Type B pancreatic cell (in vitro differentiated cells): ENCODE data around the gene IGSF3. TPM values are rescaled to one million over a fixed set of nuclear protein-coding genes. Genes with fewer than 3 reads are reported as not detected.
A peak's percentile ranks its signal among the peaks of the same experiment; 100 is the strongest.
"Not testable (repeated sequence)": the region's sequence is repeated elsewhere in the genome, so short reads cannot be mapped to it uniquely, and the experiment has no call there.

ENCODE experiments used
- DNase-seq: peaks from one replicate; pipeline ENCODE4 v3.0.0; 2021; ENCODE audit warnings: mixed read lengths; ENCODE audit not compliant: unreplicated experiment; ENCODE audit errors: extremely low spot score
- H3K27ac Mint-ChIP-seq: 2 replicates; pipeline ENCODE4 v1.8.0; 2021; ENCODE audit warnings: mild to moderate bottlenecking, mixed read lengths
- H3K27me3 Mint-ChIP-seq: 2 replicates; pipeline ENCODE4 v1.8.0; 2021; ENCODE audit warnings: mixed read lengths
- H3K36me3 Mint-ChIP-seq: 2 replicates; pipeline ENCODE4 v1.8.0; 2021; ENCODE audit warnings: mixed read lengths
- H3K4me1 Mint-ChIP-seq: one replicate; pipeline ENCODE4 v1.8.0; 2021; ENCODE audit warnings: mixed read lengths; ENCODE audit not compliant: unreplicated experiment
- H3K4me3 Mint-ChIP-seq: 2 replicates; pipeline ENCODE4 v1.8.0; 2021; ENCODE audit warnings: mild to moderate bottlenecking, mixed read lengths
- H3K9me3 Mint-ChIP-seq: 2 replicates; pipeline ENCODE4 v1.8.0; 2021; ENCODE audit warnings: mixed read lengths
- total RNA-seq: library from RNA; stranded (reverse); gene quantifications from 2 replicates; pipeline ENCODE4 v1.2.1, GENCODE V29; 2021; ENCODE audit warnings: low replicate concordance
- TF ChIP-seq, protein P1 (sequence below): fragments of 200-600 bp; sonication (generic); conservative IDR thresholded peaks from 2 replicates; pipeline ENCODE4 v1.5.0; 2021; ENCODE audit warnings: antibody characterized with exemption, mild to moderate bottlenecking

Gene IGSF3
- total RNA-seq, 1 donor from 2014 or later = 42.9 TPM

DNA sequence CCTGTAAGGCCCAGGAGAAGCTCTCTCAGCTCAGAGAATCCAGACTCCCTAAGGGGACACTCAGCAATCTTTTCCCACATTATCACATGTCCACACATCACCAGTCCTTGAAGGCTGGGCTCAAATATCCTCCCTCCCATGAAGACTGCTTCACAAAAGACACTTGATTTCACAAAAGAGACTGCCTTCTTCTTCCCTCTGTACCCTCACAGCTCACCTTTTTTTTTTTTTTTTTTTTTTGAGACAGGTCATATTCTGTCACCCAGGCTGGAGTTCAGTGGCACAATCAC lies 98.2 kb downstream of the IGSF3 start:
- Mint-ChIP-seq H3K27me3 (peaks cover 11% of the 10 kb centered on the region), H3K4me1 (peaks cover 18% of the 10 kb centered on the region), H3K27ac (peak overlapping the region; percentile 40), H3K36me3 (peaks cover 7% of the 10 kb centered on the region), H3K4me3 (peak overlapping the region; percentile 90), H3K9me3 (no peaks in the 10 kb centered on the region)
- TF ChIP-seq, protein P1, sequence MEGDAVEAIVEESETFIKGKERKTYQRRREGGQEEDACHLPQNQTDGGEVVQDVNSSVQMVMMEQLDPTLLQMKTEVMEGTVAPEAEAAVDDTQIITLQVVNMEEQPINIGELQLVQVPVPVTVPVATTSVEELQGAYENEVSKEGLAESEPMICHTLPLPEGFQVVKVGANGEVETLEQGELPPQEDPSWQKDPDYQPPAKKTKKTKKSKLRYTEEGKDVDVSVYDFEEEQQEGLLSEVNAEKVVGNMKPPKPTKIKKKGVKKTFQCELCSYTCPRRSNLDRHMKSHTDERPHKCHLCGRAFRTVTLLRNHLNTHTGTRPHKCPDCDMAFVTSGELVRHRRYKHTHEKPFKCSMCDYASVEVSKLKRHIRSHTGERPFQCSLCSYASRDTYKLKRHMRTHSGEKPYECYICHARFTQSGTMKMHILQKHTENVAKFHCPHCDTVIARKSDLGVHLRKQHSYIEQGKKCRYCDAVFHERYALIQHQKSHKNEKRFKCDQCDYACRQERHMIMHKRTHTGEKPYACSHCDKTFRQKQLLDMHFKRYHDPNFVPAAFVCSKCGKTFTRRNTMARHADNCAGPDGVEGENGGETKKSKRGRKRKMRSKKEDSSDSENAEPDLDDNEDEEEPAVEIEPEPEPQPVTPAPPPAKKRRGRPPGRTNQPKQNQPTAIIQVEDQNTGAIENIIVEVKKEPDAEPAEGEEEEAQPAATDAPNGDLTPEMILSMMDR = no peak
- DNase-seq = no peak

DNA sequence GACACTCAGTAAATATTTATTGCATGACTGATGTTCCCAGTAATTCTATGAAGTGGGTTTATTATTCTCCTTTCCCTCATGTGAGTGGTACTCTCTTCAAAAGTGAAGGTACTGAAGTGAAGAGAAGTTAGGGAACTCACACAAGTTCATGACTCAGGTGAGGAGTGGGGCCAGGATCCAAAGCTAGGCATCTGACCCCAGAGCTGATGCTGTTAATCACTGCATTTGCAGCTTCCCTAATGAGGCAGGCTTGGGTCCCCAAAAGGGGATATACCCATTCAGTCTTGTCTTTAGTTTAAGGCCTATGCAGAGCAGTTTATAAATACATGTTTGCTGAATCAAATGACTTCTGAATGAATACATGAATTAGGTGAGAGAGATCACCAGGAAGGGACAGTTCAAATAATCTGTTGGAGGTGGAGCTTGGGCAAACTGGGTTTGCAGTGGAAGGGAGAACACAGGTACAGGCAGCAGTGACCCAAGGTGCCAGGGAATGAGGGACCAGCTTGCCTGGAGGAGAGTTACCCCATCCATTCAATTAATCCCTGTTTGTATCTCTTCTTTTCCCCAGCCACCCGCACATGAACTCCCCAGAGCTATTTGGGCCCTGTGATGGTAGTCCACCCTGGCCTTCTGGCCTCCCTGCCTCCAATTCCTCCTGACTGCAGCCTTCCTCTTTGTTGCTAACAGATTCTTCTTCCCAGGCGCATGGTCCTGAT lies 98.7 kb downstream of the IGSF3 start:
- peak overlapping the region; percentile 40 for H3K27ac Mint-ChIP-seq
- peaks cover 18% of the 10 kb centered on the region for H3K4me1 Mint-ChIP-seq
- no peak for DNase-seq
- H3K4me3 Mint-ChIP-seq = peak overlapping the region; percentile 90
- TF ChIP-seq, protein P1 = no peak
- H3K9me3 Mint-ChIP-seq = no peaks in the 10 kb centered on the region
- H3K27me3 Mint-ChIP-seq = peaks cover 11% of the 10 kb centered on the region
- peaks cover 9% of the 10 kb centered on the region for H3K36me3 Mint-ChIP-seq

DNA sequence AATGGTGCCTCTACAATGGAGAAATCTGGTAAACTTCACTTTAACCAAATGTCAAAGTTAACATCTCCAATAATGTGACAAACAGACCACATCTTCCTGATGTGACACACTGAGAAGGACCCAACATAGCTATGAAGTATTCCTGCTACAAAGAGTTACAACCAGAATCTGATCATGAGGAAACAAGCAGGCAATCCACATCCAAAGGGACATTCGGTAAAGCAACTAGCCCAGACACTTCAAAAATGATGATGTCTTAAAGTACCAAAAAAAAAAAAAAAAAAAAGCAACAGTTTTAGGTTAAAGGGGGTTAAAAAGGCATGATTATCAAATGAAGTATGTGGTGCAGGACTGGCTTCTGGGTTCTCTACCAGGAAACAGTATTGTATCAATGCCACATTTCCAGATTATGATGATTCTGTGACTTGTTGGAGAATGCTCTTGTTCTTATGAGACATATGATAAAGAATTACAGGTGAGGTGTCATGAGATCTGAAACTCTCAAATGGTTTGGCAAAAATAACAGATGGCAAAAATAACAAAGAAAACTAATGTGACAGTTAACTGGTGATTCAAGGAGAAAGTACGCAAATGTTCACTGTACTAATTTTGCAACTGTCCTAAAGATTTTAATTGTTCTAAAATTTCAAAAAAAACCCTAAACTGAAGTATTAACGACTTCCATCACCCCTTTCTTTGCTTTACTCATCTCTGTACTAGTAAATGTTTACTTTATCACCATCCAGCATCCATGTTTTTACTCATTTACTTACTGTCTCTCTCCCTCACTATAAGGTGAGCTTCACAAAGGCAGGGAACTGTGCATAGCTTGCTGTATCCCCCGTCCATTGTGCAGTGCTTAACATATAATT lies 99.5 kb downstream of the IGSF3 start:
- Mint-ChIP-seq H3K4me1 (peaks cover 18% of the 10 kb centered on the region), H3K36me3 (peaks cover 9% of the 10 kb centered on the region), H3K9me3 (no peaks in the 10 kb centered on the region), H3K27ac (no peak overlapping the region), H3K4me3 (peak overlapping the region; percentile 90), H3K27me3 (peaks cover 10% of the 10 kb centered on the region)
- no peak for DNase-seq
- TF ChIP-seq, protein P1 = no peak

DNA sequence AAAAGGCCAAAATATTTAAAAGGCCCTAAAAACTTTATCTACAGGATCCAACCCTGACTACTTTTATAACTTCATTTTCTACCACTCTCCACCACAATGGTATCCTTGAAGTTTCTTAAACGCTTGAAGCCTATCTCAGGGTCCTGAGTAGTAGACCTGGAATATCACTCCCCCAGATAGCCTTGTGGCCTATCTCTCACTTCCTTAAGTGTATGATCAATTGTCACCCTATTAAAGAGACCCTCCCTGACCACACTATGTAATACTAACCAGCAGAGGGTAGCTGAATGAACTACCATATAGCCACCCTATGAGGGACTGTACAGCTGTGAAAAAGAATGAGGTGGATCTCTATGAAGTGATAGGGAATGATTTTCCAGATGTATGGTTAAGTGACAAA lies 102.3 kb downstream of the IGSF3 start:
- H3K9me3 Mint-ChIP-seq = no peaks in the 10 kb centered on the region
- TF ChIP-seq, protein P1 = no peak
- H3K4me1 Mint-ChIP-seq = peaks cover 6% of the 10 kb centered on the region
- DNase-seq = no peak
- peaks cover 17% of the 10 kb centered on the region for H3K36me3 Mint-ChIP-seq
- no peaks in the 10 kb centered on the region for H3K27me3 Mint-ChIP-seq
- no peak overlapping the region for H3K4me3 Mint-ChIP-seq
- H3K27ac Mint-ChIP-seq = no peak overlapping the region

DNA sequence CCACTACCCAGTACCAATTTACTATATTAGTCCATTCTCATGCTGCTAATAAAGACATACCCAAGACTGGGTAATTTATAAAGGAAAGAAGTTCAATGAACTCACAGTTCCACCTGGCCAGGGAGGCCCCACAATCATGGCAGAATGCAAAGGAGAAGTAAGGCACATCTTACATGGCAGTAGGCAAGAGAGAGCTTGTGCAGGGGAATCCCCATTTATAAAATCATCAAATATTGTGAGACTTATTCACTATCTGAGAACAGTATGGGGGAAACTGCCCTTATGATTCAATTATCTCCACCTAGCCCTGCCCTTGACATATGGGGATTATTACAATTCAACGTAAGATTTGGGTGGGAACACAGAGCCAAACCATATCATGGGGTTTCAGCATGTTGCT lies 103.1 kb downstream of the IGSF3 start:
- DNase-seq = no peak
- no peak overlapping the region for H3K4me3 Mint-ChIP-seq
- H3K4me1 Mint-ChIP-seq = no peaks in the 10 kb centered on the region
- H3K9me3 Mint-ChIP-seq = no peaks in the 10 kb centered on the region
- no peaks in the 10 kb centered on the region for H3K27me3 Mint-ChIP-seq
- peaks cover 17% of the 10 kb centered on the region for H3K36me3 Mint-ChIP-seq
- TF ChIP-seq, protein P1 = no peak
- H3K27ac Mint-ChIP-seq = no peak overlapping the region

DNA sequence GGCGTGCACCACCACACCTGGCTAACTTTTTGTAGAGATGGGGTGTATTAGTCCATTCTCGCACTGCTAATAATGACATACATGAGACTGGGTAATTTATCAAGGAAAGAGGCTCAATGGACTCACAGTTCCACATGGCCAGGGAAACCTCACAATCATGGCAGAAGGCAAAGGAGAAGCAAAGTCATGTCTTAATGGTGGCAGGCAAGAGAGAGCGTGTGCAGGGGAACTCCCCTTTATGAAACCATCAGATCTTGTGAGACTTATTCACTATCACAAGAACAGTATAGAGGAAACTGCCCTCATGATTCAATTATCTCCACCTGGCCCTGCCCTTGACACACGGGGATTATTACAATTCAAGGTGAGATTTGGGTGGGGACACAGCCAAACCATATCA lies 105.1 kb downstream of the IGSF3 start:
- H3K9me3 Mint-ChIP-seq, H3K4me3 Mint-ChIP-seq, H3K4me1 Mint-ChIP-seq: not testable (repeated sequence)

More for the DNA sequence above, 105.1 kb downstream of the IGSF3 start:
- peaks cover 17% of the 10 kb centered on the region for H3K36me3 Mint-ChIP-seq
- not testable (repeated sequence) for H3K27ac Mint-ChIP-seq, DNase-seq, H3K27me3 Mint-ChIP-seq
